ENCODE data around the gene WFIKKN2.
A peak's percentile ranks its signal among the peaks of the same experiment; 100 is the strongest.

Gene WFIKKN2

GRCh38 chr17:50816271-50816670 is 19.1 kb upstream of the WFIKKN2 start:
- H3K4me3 ChIP-seq (ENCODE audit: low read depth, low read length): no peak overlapping the region
- TF ChIP-seq, protein P1, sequence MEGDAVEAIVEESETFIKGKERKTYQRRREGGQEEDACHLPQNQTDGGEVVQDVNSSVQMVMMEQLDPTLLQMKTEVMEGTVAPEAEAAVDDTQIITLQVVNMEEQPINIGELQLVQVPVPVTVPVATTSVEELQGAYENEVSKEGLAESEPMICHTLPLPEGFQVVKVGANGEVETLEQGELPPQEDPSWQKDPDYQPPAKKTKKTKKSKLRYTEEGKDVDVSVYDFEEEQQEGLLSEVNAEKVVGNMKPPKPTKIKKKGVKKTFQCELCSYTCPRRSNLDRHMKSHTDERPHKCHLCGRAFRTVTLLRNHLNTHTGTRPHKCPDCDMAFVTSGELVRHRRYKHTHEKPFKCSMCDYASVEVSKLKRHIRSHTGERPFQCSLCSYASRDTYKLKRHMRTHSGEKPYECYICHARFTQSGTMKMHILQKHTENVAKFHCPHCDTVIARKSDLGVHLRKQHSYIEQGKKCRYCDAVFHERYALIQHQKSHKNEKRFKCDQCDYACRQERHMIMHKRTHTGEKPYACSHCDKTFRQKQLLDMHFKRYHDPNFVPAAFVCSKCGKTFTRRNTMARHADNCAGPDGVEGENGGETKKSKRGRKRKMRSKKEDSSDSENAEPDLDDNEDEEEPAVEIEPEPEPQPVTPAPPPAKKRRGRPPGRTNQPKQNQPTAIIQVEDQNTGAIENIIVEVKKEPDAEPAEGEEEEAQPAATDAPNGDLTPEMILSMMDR (IDR thresholded peaks at IDR 0.05; ENCODE audit: insufficient read depth, low read length, missing control alignments): no peak
- DNase-seq (ENCODE audit: low read depth, low spot score): no peak
- CTCF ChIA-PET: interaction anchor here (0.7 to 4.6 kb wide), 10 partner anchors 9 to 159 kb away, joined by 3 to 69 read pairs (median 7); partner anchors contain the start of gene WFIKKN2
- POLR2A ChIA-PET: no interaction called here

GRCh38 chr17:50816771-50817751 is 18.3 kb upstream of the WFIKKN2 start:
- POLR2A ChIA-PET: no interaction called here
- CTCF ChIA-PET: interaction anchor here (0.7 to 4.6 kb wide), 16 partner anchors 9 to 179 kb away, joined by 3 to 69 read pairs (median 6); no protein-coding TSS in a partner anchor
- TF ChIP-seq, protein P1 (IDR thresholded peaks at IDR 0.05; ENCODE audit: insufficient read depth, low read length, missing control alignments): peak; percentile 67
- H3K4me3 ChIP-seq (ENCODE audit: low read depth, low read length): no peak overlapping the region
- DNase-seq (ENCODE audit: low read depth, low spot score): no peak

DNA sequence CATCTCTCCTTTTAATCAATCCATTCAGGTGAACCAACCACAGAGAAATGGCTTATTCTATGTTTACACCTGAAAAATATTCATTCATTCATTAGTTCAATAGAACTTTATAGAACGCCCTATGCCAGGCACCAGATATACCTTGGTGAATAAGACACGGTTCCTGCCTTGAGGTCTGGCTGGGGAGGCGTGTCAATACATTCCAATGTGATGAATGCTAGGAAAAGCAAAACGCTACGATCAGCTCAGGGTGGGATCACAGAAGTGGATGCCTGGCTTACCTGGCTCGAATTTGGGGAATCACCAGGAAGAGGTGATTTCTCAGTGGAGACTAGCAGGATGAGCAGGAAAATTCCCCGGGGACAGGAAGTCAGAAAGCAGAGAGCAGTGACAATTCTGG is 17.5 kb upstream of the WFIKKN2 start:
- H3K4me3 ChIP-seq (ENCODE audit: low read depth, low read length): no peak overlapping the region
- TF ChIP-seq, protein P1 (IDR thresholded peaks at IDR 0.05; ENCODE audit: insufficient read depth, low read length, missing control alignments): no peak
- no peak for DNase-seq (ENCODE audit: low read depth, low spot score)
- ChIA-PET POLR2A (no interaction called here), CTCF (interaction anchor here (1.3 to 4.6 kb wide), 10 partner anchors 11 to 178 kb away, joined by 3 to 69 read pairs (median 7); no protein-coding TSS in a partner anchor)

DNA sequence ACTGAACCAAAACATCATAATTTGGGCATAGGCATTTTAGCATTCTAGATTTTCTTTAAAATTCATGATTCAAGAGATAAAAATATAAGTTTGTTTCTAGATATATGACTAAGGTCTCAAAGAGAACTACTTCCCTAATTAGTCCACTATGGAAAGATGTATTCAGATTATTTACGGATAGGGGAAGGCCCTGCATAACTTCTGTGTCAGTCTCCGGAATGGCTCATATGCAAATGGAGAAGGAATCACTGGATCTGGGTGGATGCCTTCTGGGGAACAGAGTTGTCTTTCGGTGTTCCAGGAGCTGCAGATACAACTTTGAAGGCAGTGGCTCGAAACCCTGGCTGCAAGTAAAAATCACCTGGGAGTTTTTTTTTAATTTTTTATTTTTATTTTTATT is 17.1 kb upstream of the WFIKKN2 start:
- POLR2A ChIA-PET: no interaction called here
- H3K4me3 ChIP-seq (ENCODE audit: low read depth, low read length): no peak overlapping the region
- TF ChIP-seq, protein P1 (IDR thresholded peaks at IDR 0.05; ENCODE audit: insufficient read depth, low read length, missing control alignments): no peak
- CTCF ChIA-PET: interaction anchor here (1.0 to 4.6 kb wide), 7 partner anchors 16 to 53 kb away, joined by 3 to 69 read pairs (median 7); no protein-coding TSS in a partner anchor
- no peak for DNase-seq (ENCODE audit: low read depth, low spot score)

DNA sequence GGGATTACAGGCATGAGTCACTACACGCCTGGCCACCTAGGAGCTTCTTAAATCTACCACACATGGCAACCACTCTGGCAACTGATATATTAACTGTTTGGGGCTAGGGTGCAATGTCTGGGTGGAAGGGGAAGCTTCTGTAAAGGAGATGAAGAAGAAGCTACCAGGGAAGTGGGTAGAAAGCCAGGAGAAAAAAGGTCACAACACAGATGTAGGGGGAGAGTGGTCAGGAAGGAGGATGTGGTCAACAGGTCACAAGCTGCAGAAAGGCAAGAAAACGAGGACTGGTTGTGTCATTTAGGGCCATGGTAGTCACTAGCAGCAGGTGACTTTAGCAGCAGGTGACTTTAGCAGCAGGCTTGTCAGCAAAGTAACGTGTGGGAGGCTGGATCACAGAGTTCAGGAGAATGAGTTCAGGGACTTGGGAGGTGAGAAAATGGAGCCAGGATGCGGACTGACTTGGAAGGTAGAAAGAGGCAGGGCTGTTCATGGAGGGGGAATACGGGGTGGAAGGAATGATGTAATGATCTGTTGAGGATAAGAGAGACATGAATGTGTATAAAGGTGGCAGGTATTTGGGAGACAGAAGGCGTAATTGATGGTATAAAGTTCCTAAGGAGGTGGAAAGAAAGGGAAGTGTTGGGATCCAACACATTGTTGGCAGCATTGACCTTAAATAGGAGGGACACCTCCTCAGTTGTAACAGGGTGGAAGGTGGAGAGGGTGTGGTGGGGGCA is 16.3 kb upstream of the WFIKKN2 start:
- POLR2A ChIA-PET: no interaction called here
- TF ChIP-seq, protein P1 (IDR thresholded peaks at IDR 0.05; ENCODE audit: insufficient read depth, low read length, missing control alignments): no peak
- DNase-seq (ENCODE audit: low read depth, low spot score): no peak
- no peak overlapping the region for H3K4me3 ChIP-seq (ENCODE audit: low read depth, low read length)
- CTCF ChIA-PET: interaction anchor here (1.0 to 4.6 kb wide), 5 partner anchors 16 to 37 kb away, joined by 3 to 69 read pairs (median 7); no protein-coding TSS in a partner anchor

All from AG04449 (cell line).